IPS DF 19.7 (cell line): ENCODE results near the gene CCDC24.

Source experiments
- DNase-seq: peaks from one replicate; pipeline ENCODE4 v3.0.0-alpha.2; 2013; ENCODE audit warnings: low read depth, low spot score

Gene CCDC24

DNA sequence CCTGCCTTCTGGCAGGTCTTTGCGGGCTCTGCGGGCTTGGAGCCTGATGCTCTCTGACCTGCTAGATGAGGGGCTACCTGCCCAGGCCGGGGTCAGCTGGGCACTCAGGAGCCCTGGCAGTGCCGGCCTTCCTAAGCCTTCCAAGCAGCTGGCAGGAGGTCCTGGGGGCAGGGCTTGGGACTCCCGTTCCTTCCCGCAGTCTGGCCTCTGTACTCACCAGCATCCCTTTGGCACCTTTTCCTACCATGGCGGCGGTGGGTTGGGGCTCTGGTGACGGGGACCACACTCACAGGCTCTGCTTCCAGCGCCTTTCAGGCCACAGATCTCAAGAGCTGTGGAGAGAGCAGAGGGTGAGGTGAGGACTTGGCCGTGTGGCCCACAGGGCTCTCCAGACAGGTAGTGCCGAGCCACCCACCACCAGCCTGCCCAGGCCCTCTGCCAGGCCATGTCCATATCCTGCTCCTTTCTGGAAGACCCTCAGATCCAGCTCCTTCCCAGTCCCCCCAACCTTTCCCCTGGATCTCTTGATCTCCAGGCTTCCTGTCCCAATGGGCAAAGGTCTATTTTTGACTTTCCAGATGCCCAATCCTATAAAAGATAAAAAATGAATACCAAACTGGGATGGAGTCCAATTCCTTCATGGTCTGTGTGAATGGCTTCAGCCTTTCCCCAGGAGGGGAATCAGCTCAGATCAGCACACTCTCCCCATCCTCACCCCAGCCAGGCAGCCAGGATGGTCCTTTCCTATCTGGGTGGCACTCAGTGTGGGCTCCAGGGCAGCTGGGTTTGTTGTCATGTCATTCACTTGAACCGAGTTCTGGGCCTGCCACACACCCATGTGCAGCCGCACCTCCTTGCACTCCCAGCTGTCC, 32.9 kb downstream of the CCDC24 start:
- DNase-seq, result no peak

DNA sequence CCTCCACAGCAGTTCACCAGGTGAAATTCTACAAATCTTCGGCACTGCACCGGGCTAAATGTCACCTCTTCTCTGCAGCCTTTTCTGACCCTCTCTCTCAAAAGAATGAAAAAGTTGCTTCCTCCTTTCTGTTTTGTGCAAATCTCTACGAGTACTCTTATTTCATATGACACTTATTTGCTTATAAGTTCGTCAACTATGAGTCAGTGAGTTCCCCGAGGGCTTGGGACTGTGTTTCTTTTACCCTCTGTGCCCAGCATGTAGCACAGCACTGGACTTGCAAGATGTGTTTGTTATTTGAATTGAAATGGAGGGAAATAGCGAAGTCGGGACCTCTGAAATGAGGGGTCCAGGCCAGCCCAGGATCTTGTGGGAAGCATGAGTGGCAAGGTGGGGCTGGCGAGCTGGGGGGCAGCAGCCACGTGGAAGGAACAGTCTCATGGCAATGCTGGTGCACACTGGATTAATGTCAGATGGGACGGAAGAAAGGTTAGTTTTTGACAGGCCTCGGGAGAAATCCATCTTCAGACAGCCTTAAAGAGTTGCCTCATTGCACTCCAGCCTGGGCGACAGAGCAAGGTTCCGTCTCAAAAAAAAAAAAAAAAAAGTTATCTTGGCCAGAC, 33.6 kb downstream of the CCDC24 start:
- no peak for DNase-seq

DNA sequence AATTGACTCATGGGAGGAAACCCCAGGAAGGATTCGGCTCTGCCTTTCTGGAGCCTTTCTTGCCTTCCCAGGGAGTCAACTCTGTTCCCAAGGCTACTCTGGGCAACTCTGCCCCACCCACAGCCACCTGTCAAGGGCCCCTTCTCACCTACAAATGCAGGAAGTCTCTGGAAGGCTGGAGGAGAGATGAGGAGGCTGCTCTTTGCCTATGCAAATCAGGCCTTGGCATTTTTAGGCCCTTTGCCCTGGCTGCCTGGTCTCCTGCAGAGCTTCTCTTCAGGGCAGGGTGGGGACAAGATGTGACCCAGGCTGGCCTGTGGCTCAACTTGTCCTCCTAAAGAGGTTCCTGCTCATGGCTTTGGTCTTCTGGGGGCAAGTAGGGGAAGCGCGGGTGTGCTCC, 34.4 kb downstream of the CCDC24 start:
- no peak for DNase-seq

DNA sequence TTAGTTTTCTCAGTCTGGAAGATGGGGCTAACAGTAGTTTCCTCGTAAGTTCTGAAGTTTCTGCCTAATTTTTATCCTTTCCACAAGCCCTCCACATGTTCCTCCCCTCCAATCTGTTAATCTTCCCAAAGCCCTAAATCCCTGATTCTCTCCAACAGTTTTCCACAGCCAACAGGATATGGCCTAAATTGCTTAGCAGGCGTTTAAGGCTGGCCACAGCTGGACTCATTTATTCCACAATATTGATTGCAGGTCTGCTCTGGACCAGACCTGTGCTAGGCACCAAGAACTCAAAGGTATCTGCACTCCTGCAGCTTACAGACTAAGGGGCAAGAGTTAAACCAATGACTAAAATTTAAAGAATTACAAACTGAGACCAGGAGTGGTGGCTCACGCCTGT, 35.9 kb downstream of the CCDC24 start:
- no peak for DNase-seq

DNA sequence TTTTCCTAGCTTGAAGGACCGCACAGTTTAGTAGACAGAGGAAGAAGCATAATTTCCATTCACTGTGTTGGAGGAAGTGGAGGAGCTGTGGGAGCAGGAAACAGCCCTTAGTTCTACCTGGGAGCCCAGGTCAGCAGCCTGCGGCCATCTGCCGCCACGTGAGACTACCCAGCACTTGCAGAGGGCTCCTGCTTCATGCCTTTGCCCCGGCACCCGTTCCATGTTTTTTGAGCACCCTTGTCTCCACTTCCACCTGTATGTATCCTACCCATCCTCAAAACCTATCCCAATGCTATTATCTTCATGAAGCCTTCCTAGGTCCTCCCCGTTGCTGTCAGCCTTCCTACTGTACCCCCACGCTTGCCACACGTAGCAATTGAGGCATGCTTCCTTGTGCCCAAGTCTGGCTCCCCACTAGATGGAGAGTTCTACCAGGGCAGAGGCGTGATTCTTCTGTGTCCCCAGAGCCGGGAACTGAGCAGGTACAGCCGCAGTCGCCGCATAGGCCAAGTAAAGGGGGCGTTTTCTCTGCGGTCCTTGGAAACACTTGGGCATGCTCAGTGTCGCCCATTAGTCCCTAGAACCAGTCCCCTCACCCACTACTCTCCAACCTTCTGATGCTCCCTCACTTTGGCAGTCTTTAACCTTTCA, 38.0 kb downstream of the CCDC24 start:
- no peak for DNase-seq

DNA sequence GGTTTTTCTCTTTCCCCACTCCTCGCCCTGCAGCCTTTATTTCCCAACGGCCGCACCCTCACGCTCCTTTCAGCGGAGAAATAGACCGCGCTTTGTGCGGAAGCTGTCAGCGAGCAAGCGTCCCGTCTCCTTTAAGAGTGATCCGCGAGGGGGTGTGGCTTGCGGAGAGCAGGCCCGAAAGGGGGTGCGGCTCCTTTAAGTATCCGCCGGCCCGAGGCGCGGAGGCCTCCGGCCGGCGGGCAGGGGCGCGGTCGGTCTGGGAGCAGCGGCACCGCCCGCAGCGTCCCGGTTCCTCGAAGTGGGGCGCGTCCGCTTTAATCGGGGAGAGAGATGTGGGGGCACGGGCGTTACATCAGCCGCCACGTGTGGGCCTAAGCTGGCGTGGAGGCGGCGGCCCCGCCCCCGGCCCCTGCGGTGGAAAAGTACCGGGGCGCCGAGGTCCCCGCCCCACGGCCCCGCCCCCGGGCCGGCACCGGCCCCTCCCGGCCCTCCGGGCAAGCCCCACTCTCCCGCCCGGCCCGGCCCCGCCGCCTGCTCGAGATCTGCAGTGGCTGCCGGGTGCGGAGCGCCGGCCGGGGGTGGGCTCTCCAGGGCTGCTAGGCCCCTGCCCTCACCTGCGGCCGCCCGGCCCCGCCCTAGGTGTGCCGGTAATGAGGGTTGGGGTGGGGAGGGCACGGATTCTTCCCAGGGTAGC, 38.7 kb downstream of the CCDC24 start:
- no peak for DNase-seq

DNA sequence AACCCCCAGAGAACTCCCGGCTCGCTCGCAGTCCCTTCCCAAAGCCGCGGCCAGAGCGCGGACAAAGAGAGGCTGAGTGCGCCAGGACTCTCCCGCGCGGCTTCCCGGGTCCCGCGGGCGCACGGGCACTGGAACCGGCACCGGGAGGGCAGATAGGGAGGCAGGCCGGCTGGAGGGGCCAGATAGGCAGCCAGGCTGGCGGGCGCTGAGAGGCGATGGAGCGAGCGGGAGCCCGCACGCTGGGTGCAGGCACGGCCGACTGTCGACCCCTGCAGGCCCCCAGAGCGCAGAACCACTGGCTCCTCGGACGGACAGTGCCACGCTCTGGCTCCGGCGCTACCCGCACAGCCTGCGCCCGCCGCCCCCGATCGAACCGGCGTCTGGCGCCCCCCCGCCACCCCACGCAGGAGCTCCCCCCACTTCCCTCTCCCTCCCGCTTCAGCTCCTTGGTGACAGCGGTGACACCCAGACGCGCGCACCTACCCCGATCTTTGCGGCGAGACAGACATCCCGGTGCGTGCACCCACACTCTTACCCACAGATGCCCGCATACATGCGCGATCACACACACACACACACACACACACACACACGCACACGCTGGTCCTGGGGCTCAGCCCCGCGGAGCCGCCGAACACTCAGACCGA, 39.3 kb downstream of the CCDC24 start:
- no peak for DNase-seq

DNA sequence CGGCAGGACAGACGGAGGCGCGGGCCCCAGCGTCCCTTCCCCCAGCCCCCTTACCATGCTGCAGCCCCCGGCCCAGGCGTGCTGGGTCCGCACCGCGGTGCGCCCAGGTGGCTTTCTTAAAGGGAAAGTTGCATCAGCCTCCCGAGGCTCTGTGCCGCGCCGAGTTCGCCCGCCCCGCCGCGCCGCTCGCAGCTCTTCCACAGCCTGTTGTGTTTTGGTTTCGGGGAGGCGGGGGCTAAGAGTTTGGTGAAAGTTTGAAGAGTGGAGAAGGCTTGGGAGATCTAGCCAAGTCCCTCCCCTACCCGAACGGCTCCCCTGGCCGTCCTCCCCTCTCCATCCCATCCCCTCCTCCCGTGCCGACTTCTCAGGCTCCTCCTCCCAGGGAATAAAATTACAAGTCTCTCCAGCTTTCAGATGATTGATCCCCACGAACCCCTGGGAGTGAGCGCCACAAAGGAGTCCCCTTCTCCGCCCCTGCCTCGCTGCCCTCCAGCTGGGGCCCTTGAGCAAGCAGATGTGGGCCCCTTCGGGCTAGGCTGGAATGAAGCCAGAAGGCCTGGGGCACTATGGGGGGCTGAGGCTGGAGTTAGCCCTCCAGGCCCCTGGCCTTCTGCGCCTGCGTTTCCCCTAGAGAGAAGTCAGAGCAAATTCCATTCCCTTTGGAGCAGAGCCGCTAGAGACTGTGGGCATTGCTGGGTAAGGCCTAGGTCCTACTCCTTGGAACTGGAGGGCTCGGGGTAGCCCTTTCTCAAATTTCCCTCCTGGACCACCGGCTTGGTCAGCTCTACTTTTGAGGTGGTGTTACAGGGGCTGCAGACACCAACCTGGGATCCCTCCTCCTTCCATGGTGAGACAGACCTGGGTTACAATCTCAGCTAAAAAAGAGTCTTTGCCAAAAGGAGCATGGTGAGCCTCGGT, 40.1 kb downstream of the CCDC24 start, which contains the start of gene SLC6A9:
TSS of gene SLC6A9 (minus strand) at position 211 of the 918 bp plus-strand sequence. CDS start 7,185 bp downstream, outside the sequence.
- no peak for DNase-seq

DNA sequence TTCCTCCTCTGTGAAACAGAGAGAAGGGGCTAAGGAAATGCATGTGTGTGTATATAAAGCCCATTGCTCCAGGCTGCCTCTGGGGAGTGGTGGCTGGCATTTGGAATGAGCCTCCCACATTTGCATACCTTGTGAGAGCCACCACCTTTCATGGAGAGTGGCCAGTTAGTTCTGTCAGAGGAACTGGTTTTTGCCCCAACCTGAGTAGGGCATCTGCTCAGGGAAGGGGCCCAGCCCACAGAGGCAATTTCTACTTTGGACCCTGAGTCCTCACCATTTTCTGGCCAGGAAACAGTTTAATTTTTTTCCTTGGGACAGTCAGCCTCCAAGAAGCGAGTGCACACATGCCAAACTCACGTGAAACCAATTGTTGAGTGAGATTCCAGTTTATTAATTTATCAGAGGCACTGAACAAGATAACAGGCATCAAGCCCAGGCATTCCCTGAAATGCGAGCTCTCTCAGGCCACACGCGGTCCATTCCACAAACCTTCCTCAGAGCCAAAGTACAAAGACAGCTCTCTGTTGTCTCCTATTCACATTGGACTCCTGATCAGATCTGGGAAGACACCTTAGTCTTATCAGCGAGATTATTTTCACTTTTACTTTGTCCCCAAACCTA, 40.9 kb downstream of the CCDC24 start:
- DNase-seq, result no peak

DNA sequence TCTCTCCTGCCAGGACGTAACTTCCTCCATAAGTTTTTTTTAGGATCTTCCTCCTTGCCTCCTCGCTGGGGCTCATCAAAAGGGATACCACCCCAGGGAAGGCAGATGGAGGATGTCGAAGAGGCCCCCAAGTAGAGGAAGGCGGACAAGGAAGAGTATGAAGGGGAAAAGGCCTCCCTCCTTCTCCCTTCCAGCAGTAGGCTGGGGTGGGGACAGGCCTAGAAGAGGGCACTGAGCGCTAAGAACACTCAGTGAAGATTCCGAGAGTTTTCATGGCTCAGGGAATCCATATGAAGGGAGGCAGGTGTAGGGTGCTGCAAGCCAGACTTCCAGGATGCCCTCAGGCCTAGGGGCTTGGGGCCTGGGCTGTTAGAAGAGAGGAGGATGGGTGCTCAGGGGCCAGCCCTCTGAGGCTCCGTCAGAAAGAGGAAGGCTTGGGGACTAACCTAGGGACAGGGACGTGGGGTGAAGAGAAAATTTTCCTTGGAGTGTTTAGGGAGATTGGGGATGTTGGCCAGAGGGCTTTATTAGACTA, 41.7 kb downstream of the CCDC24 start:
- no peak for DNase-seq

DNA sequence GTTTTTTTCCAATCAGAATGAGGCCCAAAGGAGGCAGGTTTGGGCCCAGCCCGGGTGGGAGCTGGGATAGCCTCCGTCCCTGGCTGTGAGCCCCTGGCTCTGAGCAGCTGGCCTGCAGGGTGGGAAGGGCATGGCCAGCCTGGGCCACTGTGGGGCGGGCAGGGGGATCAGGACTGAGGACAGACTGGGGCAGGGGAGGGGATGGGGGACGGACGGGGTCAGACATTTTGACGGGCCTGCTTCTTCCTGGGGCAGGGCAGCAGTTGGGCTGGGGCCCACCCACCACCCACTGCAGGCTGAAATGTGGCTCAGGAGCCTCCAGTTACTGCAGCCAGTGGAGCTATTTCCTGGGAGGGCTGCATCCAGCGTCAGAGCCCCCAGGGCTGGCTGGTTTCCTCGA, 42.4 kb downstream of the CCDC24 start:
- no peak for DNase-seq

DNA sequence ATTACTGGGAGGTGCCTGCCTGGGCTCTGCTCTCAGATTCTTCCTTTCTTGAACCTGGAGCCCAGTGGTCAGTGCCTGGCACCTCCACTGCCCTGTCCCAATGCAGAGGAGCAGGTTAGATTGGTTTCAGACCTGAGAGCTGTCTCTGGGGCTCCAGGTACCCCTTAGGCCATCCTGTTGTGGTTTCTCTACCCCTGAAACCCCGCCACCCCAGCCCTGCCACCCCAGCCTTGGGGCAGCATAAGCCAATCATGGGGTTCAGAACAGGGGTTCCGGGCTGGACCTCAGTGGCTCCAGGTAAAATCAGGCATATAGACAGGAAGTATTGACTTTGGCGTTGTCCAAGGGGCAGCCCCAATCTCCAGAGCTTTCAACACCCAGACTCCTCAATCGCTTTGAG, 43.0 kb downstream of the CCDC24 start:
- DNase-seq, result no peak

DNA sequence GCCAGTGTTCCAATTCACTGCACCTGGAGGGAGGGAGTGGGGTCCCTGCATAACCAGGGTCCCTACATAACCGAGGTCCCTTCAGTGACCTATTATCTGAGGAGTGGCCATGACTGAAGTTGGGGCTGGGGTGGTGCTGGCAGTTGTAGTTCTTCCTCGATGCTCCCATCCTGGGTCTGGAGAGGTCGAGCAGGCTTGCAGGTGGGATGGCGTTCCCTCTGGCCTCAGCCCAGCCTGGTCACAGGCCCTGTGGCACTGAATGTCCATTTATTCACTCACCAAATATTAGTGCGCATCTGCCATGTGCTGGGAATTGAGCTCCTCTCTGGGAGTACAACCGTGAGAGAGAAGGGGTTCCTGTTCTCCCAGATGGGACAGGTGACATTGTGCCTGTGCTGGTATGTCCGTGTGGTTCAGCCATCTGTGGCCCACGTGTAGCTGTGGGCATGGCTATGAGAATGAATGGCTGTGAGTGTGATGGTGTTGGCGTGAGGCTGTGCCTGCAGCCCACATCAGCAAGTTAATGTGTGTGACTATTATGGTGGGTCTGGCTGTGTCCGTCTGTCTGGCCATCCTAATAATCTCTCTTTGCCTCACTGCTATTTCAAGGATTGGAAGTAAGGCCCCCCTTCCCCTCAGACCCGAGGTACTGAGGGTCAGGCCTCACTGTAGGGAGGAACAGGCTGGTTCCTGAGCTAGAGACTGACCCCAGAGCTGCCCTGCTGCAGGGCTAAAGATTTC, 43.7 kb downstream of the CCDC24 start:
- no peak for DNase-seq

DNA sequence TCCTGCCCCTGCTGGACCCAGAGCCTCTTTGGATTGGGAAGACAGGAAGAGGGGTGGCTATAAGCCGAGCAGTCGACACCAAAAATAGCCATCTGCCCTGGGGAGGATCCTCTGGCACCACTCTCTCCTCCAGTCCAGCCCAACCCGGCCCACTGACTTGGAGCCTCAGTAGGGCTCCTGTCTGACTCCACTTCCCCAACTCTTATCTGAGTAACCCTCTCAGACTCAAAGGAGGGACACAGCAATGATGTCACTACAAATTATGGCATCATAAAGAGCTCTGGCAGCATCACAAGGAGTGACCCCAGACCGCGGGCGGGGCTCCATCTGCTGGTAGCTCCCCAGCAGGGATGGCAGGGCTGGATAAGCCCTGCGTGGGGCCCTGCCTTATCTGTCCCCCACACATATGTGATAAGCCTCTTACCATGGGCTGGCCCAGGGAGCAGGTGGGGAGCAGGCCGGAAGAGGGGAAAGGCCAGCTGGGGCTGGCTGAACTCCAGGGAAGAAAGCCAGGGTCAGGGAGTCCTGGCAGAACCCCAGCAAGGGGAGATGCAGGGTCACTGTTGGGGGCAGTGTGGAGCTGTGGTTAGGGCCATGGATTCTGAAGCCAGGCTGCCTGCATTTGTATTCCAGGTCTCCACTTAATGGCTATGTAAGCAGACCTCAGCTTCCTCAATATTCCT, 44.5 kb downstream of the CCDC24 start:
- DNase-seq, result no peak

DNA sequence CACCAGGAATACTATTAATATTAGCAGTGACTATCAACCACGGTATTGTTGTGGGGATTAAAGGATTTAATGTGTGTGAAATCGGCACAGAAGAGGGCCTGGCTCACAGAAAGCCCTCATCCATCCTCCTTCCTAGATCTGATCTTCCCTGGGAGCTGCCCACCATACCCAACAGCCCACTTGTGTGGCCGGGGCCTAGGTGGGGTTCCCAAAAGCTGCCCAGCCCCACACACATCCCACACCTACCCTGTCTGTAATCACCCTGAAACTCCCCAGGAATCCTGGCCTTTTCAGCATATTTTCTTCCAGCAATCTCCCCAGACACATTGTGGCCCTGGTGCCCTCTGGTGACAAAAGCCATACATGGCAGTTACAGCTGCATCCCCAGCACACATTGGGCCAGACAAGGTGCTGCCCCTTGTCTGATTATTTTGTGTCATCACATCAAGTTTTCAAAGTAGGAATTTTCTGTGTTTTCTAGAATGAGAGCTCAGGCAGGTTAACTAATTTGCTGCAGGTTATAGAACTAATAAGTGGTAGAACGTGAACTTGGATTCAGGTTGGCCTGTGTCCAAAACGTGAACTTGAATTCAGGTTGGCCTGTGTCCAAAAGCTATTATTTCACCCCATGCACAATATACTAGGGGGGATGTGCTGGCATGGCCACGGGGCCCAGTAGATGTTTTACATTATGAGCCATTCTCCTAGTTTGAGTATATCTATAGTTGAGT, 45.2 kb downstream of the CCDC24 start:
- DNase-seq, result no peak

DNA sequence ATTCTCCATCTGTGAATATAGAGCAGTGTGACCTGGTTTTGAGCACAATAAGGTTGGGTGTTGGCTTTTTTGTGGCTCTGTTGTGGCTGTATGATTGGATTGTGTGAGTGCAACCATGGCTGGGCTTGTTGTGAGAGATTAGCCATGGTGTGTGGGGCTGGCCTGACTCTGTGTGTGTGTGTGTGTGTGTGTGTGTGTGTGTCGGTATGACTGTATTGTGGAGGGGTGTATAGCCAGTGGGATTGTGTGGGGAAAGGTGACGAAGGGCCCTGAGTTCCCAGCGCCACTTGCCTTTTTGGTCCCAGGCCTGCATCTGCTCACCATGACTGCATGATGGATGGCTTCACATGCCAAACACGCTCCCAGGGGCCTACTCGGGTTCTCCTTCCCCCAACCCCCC, 45.8 kb downstream of the CCDC24 start:
- DNase-seq, result no peak

DNA sequence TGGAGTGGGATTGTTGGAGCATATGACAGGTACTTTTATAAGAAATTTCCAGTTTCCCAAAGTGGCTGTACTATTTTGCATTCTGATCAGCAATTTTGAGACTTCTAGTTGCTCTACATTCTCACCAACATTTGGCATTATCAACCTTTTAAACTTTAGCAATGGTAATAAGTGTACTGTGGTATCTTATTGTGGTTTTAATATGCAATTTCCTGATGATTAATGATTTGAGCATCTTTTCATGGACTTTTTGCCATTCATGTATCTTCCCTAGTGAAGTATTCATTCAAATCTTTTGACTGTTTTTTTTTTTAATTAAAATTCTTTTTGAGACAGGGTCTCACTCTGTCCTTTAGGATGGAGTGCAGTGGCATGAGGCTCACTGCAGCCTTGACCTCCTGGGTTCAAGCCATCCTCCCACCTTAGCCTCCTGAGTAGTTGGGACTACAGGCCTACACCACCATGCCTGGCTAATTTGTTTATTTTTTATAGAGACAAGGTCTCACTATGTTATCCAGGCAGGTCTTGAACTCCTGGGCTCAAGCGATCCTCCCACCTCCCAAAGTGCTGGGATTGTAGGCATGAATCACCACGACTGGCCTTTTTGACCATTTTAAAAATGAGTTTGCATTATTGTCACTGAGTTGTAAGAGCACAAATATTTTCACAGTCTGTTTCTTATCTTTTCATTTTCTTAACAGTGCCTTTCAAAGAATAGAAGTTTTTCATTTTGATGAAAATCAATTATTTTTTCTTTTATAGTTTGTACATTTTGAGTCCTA, 47.7 kb downstream of the CCDC24 start:
- DNase-seq, result no peak
